RKO (cell line): Measurements from ENCODE around the gene ITGB3.
"Not testable (repeated sequence)": the region's sequence is repeated elsewhere in the genome, so short reads cannot be mapped to it uniquely, and the experiment has no call there.

Experiments
- DNase-seq: peaks from one replicate; pipeline ENCODE4 v3.0.0-alpha.2; 2016; ENCODE audit warnings: low spot score

ITGB3 gene

DNA sequence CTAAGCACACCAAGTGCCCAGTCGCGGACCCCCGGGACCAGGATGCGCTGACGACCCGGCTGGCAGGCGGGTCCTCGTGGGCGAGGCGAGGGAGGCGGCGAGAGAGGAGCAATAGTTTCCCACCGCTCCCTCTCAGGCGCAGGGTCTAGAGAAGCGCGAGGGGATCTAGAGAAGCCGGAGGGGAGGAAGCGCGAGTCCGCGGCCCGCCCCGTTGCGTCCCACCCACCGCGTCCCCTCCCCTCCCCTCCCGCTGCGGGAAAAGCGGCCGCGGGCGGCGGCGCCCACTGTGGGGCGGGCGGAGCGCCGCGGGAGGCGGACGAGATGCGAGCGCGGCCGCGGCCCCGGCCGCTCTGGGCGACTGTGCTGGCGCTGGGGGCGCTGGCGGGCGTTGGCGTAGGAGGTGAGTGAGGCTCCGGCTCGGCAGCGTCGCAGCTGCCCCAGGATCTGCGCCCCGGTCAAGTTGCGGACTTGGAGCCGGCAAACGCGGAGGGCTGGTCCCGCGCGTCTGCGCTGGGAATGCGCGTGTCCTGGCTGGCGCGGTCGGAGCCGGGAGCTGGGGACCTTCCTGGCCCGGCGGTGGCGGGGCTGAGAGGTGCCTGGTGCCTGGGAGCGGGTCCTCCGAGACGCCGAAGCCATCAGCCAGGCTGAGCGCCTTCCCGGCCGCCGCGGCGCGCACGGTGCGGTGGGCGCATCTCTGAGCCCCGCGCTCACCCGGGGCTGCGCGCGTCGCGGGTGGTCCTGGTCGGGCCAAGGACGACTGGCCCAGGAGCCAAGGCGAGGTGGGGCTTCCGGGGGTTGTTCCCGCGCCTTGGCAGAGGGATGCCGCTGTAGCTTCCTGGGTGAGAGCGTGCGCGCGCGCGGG lies at the start of gene ITGB3:
TSS of gene ITGB3 (plus strand) at position 287 of the 862 bp plus-strand sequence. CDS start at position 322, 35 bp downstream.
- DNase-seq, result no peak

DNA sequence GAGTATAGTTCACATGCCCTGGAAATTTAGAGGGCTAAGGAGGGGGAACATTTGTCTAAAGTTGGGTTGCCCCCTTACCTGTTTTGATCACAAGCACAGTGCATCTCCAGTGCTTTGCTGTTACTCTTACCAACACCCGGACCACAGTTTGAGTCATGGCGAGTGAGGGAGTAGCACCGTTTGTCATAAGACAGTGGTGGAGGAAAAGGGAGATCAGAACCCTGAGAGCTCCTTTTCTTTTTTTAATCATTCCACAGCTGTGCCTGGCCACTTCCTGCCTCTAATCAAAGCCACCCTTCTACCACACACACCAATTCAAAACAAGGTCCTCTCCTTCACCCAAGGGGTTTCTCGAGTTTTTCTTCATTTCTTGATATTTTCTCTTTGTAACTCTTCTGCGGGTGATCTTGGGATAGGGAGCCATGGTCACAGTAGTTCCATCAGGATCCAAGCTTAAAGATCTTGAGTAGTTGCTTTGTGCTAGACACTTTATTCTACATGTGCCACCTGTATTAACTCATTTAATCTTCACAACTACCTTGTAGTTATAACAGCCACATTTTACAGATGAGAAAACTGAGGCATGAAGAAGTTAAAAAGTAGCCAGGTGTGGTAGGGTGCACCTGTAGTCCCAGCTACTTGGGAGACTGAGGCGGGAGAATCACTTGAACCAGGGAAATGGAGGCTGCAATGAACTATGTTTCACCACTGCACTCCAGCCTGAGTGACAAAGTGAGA lies 49.5 kb upstream of the ITGB3 start:
- no peak for DNase-seq

DNA sequence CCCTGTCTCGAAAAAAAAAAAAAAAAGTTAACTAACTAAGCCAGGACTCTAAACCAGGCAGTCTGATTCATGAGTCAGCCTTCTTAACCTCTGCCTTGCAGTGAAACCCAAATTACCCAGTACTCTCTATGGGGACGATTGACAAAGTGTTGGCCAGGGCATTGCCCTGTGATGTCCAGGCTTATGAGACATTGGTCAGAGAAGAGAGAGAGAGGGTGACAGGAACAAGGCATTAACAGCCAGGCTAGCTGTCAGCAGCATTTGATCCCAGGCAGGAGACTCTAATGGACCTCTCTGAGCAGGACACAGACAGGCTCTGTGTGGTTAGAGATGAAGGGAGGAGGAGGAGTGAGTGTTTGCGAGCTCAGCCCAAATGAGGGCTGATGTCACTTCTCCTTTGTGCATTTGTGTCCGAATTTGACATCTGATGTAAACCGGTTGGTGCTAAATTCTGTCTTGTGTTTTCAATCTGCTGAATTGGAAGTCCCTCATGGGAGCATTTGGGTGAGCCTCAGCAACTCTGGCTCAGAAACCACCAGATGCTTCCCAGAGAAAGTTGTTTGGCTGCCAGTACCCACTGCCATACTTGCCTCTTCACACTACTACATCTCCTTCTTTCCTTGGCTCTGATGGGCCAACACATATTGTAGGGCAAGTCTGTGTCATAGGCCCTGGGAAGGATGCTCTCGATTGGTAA lies 48.8 kb upstream of the ITGB3 start:
- no peak for DNase-seq

DNA sequence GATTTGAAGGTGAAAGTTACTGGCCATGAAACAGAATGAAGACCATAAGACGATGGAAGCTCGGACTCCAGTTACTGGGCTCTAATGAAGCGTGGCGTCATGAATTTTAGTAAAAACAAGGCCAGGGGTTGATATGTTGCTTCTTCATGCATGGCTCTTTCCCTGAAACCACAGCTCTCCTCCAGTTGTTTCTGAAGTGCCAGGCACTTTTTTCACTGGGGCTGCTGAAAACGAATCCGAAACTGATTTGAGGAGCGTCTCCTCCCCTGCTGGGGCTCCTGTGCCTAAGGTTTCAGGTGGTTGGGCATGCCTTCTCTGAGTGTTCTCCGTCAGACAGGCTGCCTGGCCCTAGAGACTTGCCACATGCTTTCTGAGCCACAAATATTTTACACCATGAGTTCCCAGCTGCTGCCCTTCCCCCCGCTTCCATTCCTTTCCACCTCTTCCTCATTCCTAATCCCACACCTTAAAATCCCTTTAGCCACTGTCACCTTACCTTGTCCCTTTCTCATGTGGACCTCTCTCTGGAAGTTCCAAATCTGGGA lies 48.1 kb upstream of the ITGB3 start:
- no peak for DNase-seq

DNA sequence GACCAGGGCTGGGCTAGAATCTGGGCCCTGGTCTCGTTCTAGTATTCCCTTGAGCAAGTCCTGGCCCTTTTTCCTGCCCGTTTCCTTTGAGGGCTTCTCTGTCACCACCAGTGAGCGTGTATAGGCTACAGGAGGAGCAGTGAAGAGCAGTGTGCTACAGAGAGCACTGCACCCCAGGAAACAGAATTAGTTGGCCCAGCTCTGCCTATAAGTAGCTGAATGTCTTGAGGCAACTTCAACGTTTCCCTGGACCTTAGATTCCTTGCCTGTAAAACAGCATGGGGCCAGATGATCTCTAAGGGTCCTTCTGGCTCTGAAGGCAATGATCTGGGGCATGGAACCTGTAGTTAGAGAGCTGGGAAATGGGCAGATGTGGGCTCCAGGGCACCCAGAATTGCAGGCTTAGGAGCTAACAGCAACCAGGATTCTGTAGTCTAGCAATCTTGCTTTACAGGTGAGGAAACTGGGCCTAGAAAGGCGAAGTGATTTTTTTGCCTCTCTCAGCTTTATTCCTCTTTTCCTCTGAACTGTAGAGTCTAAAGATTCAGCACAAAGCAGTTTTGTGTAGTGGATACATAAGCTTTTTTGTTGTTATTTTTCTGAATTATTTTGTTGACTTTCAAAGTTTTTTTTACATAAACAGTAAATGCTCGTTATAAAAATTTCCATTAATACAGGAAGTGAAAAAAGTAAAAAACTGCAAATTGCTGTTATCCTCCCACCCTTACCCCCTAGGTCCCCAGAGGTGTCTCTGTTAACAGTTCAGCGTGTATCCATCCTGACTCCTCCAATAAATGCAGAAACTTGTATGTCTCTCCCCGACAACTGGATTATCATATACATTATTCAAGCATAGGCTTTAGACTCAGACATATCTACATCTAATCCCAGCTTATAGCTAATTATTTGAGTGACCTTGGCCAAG lies 46.2 kb upstream of the ITGB3 start:
- DNase-seq, result no peak

DNA sequence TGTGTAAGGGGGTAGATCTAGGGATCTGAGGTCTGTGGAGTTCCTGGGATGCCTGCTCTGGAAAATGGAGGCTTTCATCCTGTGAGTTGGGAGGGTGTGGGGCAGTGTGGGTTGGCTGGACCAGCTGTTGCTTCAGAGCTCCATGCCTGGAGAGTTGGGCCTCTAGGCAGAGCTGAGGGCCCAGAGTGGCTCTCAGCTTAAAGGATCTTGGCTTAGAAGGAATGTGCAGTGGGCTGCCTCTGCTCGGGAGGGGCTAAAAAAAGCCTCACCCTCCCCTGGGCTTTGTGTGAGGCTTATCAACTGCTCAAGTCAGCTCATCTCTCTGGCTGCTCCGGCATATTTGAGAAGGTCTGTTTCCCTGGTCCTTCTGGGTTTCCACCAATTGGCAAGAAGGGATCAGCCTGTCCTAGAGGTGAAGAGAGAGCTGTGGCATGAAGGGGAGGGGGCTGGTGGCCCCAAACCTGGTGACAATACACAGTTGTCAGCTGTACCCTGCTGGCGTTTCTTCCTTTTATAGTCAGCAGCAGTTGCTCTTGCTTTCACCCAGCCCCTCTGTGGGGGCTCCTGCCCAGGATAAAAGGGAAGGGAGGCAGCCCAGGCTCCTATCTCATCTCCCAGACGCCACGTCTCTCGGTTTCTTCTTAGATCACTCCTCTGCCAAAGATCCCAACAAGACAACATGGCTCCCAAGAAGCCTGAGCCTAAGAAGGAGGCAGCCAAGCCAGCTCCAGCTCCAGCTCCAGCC lies 44.7 kb upstream of the ITGB3 start, which contains the start of gene MYL4:
TSS of gene MYL4 (plus strand) at position 605 of the 745 bp plus-strand sequence. CDS start at position 680, 75 bp downstream.
- DNase-seq, result no peak

DNA sequence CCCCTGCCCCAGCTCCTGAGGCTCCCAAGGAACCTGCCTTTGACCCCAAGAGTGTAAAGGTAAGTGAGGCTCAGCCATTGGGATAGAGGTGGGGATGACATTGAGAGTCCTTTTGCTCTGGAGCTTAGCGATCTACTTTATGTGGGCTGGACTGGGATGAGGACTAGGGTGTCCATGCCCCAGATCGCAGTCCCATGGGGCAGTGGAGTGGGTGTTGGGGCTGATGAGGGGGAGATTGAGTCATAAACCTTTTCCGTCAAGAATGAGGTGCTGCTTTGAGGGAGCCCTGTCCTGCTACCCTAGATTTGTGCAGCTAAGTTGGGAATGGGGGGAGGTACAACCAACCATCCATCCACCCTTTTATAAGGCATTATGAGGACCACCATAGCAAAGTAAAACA lies 44.1 kb upstream of the ITGB3 start:
- no peak for DNase-seq

DNA sequence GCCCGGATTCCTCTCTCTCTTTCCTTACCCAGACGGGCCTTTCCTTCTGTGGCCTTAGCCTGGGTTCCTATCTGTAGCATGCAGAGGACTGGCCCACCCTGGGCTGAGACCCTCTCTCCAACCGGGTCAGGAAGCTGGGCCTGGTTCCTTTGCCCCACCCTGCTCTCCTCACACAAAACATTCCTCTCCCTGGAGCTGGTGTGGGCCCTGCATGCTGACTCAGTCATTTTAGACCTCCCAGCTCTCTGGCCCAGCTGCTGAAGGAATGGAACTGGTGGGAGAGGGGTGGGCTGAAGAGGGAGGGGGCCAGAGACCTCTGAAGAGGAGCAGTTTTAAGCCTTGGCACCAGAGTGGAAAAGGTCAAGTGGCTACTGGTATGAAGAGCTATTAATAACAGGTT lies 43.5 kb upstream of the ITGB3 start:
- DNase-seq, result no peak

DNA sequence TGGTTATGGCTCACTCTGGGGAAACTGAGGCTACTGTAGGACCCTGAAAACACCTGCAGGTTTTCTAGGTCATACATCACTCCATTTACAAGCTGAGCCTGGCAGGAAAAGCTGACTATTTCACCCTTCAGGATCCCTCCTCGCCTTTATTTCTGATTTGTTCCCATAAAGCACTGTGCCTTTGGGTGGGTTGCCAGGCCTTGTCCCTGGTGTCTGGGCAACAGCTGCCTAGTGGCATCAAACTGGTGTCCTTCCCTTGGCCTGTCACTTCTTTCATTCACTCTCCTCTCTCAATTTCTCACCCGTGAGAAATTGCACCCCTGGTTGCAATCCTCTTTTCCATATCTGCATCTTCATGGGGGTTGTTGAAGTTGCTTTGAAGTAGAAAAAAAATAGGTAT lies 42.8 kb upstream of the ITGB3 start:
- no peak for DNase-seq

DNA sequence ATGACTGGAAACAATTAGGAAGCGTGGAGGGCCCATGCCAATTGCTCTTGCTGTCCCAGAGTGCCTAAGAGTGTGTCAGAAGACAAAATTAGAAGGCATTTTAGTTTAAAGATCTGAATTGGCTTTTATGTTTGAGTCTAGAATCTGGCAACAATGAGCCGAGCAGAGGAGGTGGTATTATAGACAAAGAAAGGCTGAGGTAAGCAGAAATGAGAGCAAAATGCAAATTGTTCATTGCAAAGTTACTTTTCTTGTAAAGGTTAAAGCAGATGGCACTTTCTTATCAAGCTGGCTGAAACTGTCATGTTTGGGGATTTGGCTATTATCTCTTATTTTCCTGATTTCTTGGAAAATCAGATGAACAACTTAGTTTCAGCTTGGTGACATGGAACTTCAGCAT lies 41.2 kb upstream of the ITGB3 start:
- DNase-seq, result no peak

DNA sequence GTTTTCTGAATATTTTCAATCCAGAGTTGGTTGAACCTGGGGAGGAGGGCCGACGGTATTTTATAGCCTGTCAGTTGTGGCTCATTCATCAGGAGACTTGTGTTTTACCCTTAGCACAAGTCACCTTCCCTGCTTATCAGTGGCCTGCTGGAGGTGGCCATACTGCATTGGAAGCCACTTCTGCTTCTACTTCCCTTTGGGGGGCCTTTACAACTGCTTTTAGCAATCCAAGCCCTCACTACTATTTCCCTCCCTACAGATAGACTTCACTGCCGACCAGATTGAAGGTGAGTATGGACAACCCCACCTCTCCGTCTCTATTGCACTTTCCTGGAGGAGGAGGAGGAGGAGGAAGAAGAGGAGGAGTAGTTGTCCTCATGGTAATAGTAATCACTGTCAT lies 40.1 kb upstream of the ITGB3 start:
- DNase-seq, result no peak

DNA sequence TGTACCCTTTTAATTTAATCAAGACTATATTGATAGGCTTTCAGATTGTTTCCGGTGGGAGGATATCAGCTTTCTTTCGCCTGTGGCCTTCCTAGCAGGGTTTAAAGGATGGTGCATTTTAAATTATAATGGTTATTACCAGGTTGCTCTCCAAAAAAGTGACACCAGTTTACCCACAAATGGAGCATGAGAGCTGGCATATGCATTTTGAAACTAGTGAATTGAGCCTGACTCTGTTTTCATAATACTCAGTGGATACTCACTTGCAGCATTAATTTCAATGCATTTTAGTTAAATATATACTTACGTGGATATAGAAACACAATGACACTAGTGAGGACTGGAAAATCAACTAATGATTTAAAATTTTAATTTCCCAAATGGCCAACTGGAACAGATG lies 38.7 kb upstream of the ITGB3 start:
- no peak for DNase-seq

DNA sequence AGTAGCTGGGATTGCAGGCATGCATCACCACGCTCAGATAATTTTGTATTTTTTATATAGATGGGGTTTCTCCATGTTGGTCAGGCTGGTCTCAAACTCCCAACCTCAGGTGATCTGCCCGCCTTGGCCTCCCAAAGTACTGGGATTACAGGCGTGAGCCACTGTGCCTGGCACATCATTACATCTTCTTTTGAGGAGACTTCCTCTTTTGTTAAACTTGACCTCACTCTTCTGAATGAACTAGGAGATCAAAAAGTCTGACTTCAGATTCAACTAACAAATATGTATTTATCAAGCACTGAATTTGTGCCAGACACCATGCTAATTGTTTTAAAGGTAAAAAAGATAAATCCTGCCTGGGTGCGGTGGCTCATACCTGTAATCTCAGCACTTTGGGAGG lies 36.8 kb upstream of the ITGB3 start:
- DNase-seq, result not testable (repeated sequence)

DNA sequence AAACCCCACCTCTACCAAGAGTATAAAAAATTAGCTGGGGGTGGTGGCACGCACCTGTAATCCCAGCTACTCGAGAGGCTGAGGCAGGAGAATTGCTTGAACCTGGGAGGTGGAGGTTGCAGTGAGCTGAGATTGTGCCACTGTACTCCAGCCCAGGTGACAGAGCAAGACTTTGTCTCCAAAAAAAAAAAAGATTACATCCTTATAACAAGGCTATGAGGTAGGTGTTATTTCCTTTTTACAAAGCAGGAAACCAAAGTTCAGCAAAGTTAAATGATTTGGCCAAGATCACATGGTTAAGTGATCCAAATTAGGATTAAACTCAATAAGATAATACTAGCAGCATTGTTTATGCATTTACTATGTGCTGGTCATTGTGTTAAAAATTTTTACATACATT lies 36.3 kb upstream of the ITGB3 start:
- DNase-seq, result not testable (repeated sequence)

DNA sequence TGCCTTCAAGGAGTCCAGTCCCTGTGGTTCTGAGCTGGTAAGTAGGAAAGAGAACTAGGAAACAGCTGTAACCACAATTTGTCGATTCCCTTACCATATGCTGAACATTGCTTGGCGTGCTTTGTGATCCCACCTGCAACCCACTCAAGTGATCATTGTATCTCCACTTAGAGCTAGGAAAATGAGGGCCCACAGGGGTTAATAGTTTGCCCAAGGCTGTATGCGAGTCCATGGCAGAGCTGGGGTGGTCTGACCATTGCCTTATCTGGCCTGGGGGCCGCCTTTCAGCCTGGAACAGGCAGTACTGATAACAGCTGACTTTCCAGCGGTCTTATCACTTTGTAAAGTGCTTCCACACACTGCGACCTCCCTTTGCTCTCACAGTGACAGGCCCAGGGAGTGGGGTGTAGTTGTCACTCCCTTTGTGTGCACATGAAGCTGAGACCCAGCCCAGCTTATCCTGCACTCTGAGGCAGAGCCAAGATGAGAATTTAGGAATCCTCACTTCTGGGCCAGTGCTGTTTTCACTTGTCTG lies 34.7 kb upstream of the ITGB3 start:
- DNase-seq, result no peak

DNA sequence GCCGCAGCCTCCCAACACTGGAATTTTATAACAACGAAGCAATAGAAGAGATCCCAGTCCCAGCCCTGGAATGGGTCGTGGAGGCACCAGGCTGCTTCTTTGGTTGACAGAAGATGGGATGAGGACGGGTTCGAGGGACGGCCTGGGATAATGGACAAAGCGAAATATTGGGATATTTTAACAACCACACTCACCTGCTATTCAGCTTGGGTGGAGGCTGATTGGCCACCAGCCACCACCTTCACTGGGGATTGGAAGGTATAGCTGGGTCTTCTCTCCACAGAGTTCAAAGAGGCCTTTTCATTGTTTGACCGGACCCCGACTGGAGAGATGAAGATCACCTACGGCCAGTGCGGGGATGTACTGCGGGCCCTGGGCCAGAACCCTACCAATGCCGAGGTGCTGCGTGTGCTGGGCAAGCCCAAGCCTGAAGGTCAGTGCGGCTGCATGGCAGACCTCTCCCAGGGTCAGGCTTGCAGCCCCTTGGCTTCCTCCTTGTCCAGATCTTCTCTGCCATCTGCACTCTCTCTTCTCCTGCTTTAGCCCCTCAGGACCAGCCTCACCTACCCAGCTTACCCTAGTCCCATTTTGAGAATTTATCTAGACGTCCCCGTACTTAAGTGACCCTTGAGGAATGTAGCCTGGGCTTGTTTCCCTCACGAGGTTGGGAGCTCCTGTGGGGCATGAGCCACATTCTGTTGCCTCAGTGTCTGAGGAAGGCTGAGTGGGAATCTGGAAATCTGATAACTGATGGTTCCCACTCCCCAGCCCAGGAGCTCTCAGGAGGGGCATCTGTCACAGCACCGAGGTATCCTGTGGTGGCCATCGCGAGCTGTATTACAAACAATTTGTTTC lies 33.8 kb upstream of the ITGB3 start:
- no peak for DNase-seq

DNA sequence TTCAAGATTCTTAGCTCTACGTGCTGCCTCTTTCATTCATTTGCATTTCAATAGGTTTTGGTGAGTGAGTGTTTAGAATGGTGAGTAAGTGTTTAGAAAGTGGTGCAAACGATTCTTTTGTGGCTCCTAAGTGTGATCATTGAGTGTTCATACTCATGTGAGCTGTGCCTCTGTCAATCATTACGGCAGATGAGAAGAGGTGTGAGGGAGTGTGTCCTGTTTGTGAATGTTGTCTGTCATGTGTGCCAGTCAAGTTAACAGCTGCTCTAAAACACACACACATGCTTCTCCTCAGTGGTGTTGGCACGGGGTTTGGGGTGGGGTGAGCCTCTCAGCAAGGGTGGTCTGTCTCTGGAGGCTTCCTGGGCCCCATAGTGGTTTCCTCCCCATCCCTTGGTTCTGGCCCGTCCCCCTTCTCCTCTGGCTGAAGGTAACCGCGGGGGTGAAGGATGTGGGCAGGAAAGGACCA lies 33.1 kb upstream of the ITGB3 start:
- DNase-seq, result no peak

DNA sequence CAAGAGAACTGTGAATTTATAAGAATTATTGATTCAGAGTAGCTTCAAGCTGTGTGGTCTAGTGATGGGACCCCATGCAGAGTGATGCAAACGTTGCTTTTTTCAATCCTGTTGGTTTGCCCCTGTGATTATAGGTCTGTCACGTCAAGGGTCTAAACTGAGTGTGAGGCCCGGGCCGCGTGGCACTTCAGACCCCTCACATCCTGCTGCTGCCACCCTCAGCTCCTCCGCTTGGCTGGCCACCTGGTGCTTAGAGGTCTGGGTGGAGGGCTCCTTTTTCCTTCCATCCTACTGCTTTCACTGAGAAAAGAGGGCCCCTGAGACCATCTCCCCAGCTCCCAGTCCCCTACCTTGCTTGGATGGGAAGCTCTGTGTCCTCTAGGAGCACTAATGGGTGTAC lies 32.5 kb upstream of the ITGB3 start:
- DNase-seq, result no peak

DNA sequence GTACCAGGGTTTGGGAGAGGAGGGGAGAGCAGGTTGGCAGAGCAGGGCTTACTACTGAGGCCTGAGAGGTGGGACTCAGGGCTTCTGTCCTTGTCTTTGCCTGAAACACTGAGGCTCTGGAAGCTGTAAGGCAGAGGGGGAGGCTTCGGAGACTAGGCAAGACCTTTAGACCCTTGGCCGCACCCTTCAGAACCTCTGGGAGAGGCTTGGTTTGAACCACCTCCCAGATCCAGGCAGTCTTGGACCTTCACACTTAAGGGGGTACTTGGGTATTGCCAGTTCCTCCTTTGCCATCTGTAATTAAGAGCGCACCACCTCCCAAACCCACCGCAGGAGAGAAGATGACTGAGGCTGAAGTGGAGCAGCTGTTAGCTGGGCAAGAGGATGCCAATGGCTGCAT lies 31.6 kb upstream of the ITGB3 start:
- DNase-seq, result no peak
